Kidney glomerular epithelial cell (primary cell): ENCODE data around the gene DNPH1.

Experiments used
- DNase-seq: peaks from one replicate; lab custom pipeline; 2025; lab: John Stamatoyannopoulos, UW

The DNPH1 gene

GRCh38 chr6:43243664-43244321 is 14.5 kb upstream of the DNPH1 start:
- DNase-seq = no peak

GRCh38 chr6:43242908-43243663 is 13.8 kb upstream of the DNPH1 start, which contains the start of gene TTBK1:
Gene TTBK1 (plus strand): TSS chr6:43243481. CDS start chr6:43246661, 3,180 bp downstream.
- no peak for DNase-seq

- DNase-seq = no peak
These were observed 12.2 kb upstream of the DNPH1 start for GRCh38 chr6:43241446-43241845.

- no peak for DNase-seq
These were observed 11.7 kb upstream of the DNPH1 start for GRCh38 chr6:43240950-43241349.

- no peak for DNase-seq
These were observed 9.8 kb upstream of the DNPH1 start for GRCh38 chr6:43239054-43239453.

- no peak for DNase-seq
These were observed 6.6 kb upstream of the DNPH1 start for GRCh38 chr6:43235841-43236240.

GRCh38 chr6:43231735-43232450 is 2.6 kb upstream of the DNPH1 start:
- DNase-seq = no peak

- DNase-seq = no peak
These were observed 1.8 kb upstream of the DNPH1 start for GRCh38 chr6:43231053-43231452.

GRCh38 chr6:43229803-43230620 is 731 bp upstream of the DNPH1 start:
- no peak for DNase-seq

GRCh38 chr6:43226192-43226851 is 3.0 kb downstream of the DNPH1 start:
- DNase-seq = no peak

GRCh38 chr6:43223175-43223574 is 6.1 kb downstream of the DNPH1 start:
- no peak for DNase-seq

GRCh38 chr6:43222418-43223059 is 6.7 kb downstream of the DNPH1 start:
- DNase-seq = no peak

GRCh38 chr6:43221046-43221972 is 8.0 kb downstream of the DNPH1 start:
- no peak for DNase-seq

GRCh38 chr6:43220439-43220951 is 8.8 kb downstream of the DNPH1 start:
- DNase-seq = no peak

GRCh38 chr6:43219814-43220213 is 9.5 kb downstream of the DNPH1 start:
- DNase-seq = no peak

GRCh38 chr6:43219119-43219518 is 10.2 kb downstream of the DNPH1 start:
- DNase-seq = no peak

- no peak for DNase-seq
These were observed 11.9 kb downstream of the DNPH1 start for GRCh38 chr6:43217351-43217750.

GRCh38 chr6:43216200-43216599 is 13.1 kb downstream of the DNPH1 start:
- DNase-seq = no peak

- DNase-seq = no peak
These were observed 14.2 kb downstream of the DNPH1 start for GRCh38 chr6:43215066-43215465.

- no peak for DNase-seq
These were observed 15.8 kb downstream of the DNPH1 start for GRCh38 chr6:43213431-43213830.
